ENCODE results near the gene VPS33B.

VPS33B gene

GRCh38 chr15:91022075-91022831 lies at the start of gene VPS33B:
Gene VPS33B (minus strand): TSS chr15:91022594. CDS start chr15:91022249, 345 bp downstream.
- ATAC-seq (peak; percentile 92), DNase-seq (peak; percentile 79)
- peak within 1 kb of the TSS; percentile 92 for H3K4me3 Mint-ChIP-seq
- no peaks in the 10 kb centered on the region for H3K9me3 Mint-ChIP-seq
- H3K36me3 Mint-ChIP-seq (ENCODE audit: low read depth): no peaks in the 10 kb centered on the region
- H3K27me3 Mint-ChIP-seq: no peaks in the 10 kb centered on the region
- H3K4me1 Mint-ChIP-seq: peaks cover 34% of the 10 kb centered on the region
- H3K27ac Mint-ChIP-seq: peak within 1 kb of the TSS; percentile 93

GRCh38 chr15:91072161-91072560 lies 49.8 kb upstream of the VPS33B start:
- DNase-seq (no peak), ATAC-seq (no peak)
- Mint-ChIP-seq H3K36me3 (ENCODE audit: low read depth) (no peaks in the 10 kb centered on the region), H3K4me1 (no peaks in the 10 kb centered on the region), H3K4me3 (no peak overlapping the region), H3K9me3 (no peaks in the 10 kb centered on the region), H3K27ac (no peak overlapping the region), H3K27me3 (peaks cover 18% of the 10 kb centered on the region)

- no peaks in the 10 kb centered on the region for H3K9me3 Mint-ChIP-seq
- no peak overlapping the region for H3K4me3 Mint-ChIP-seq
- H3K36me3 Mint-ChIP-seq (ENCODE audit: low read depth): no peaks in the 10 kb centered on the region
- no peak overlapping the region for H3K27ac Mint-ChIP-seq
- ATAC-seq (no peak), DNase-seq (no peak)
- H3K4me1 Mint-ChIP-seq: no peaks in the 10 kb centered on the region
- H3K27me3 Mint-ChIP-seq: peaks cover 18% of the 10 kb centered on the region
Observed at GRCh38 chr15:91070872-91071271, 48.5 kb upstream of the VPS33B start.

GRCh38 chr15:91068966-91069365 lies 46.6 kb upstream of the VPS33B start:
- ATAC-seq: no peak
- H3K36me3 Mint-ChIP-seq (ENCODE audit: low read depth): no peaks in the 10 kb centered on the region
- H3K4me1 Mint-ChIP-seq: no peaks in the 10 kb centered on the region
- no peak for DNase-seq
- peaks cover 18% of the 10 kb centered on the region for H3K27me3 Mint-ChIP-seq
- H3K4me3 Mint-ChIP-seq: no peak overlapping the region
- H3K9me3 Mint-ChIP-seq: peaks cover 8% of the 10 kb centered on the region
- no peak overlapping the region for H3K27ac Mint-ChIP-seq

GRCh38 chr15:91068436-91068835 lies 46.0 kb upstream of the VPS33B start:
- no peak overlapping the region for H3K4me3 Mint-ChIP-seq
- no peaks in the 10 kb centered on the region for H3K36me3 Mint-ChIP-seq (ENCODE audit: low read depth)
- no peak overlapping the region for H3K27ac Mint-ChIP-seq
- peaks cover 8% of the 10 kb centered on the region for H3K9me3 Mint-ChIP-seq
- peaks cover 19% of the 10 kb centered on the region for H3K27me3 Mint-ChIP-seq
- no peaks in the 10 kb centered on the region for H3K4me1 Mint-ChIP-seq
- DNase-seq: no peak
- no peak for ATAC-seq

- Mint-ChIP-seq H3K9me3 (peaks cover 8% of the 10 kb centered on the region), H3K27me3 (peaks cover 12% of the 10 kb centered on the region), H3K4me1 (no peaks in the 10 kb centered on the region), H3K27ac (no peak overlapping the region), H3K36me3 (ENCODE audit: low read depth) (no peaks in the 10 kb centered on the region), H3K4me3 (no peak overlapping the region)
- ATAC-seq (no peak), DNase-seq (no peak)
Observed at GRCh38 chr15:91067036-91067435, 44.6 kb upstream of the VPS33B start.

- H3K9me3 Mint-ChIP-seq: peaks cover 8% of the 10 kb centered on the region
- H3K36me3 Mint-ChIP-seq (ENCODE audit: low read depth): no peaks in the 10 kb centered on the region
- no peak overlapping the region for H3K4me3 Mint-ChIP-seq
- H3K27me3 Mint-ChIP-seq: peaks cover 11% of the 10 kb centered on the region
- H3K4me1 Mint-ChIP-seq: no peaks in the 10 kb centered on the region
- ATAC-seq (no peak), DNase-seq (no peak)
- no peak overlapping the region for H3K27ac Mint-ChIP-seq
Observed at GRCh38 chr15:91065505-91065904, 43.1 kb upstream of the VPS33B start.

- no peak overlapping the region for H3K4me3 Mint-ChIP-seq
- H3K27ac Mint-ChIP-seq: no peak overlapping the region
- peaks cover 27% of the 10 kb centered on the region for H3K27me3 Mint-ChIP-seq
- no peak for ATAC-seq
- no peaks in the 10 kb centered on the region for H3K36me3 Mint-ChIP-seq (ENCODE audit: low read depth)
- H3K4me1 Mint-ChIP-seq: no peaks in the 10 kb centered on the region
- peaks cover 8% of the 10 kb centered on the region for H3K9me3 Mint-ChIP-seq
- no peak for DNase-seq
Observed at GRCh38 chr15:91061997-91062396, 39.6 kb upstream of the VPS33B start.

- no peak overlapping the region for H3K4me3 Mint-ChIP-seq
- peaks cover 8% of the 10 kb centered on the region for H3K9me3 Mint-ChIP-seq
- DNase-seq (no peak), ATAC-seq (no peak)
- no peak overlapping the region for H3K27ac Mint-ChIP-seq
- no peaks in the 10 kb centered on the region for H3K4me1 Mint-ChIP-seq
- H3K36me3 Mint-ChIP-seq (ENCODE audit: low read depth): no peaks in the 10 kb centered on the region
- H3K27me3 Mint-ChIP-seq: peaks cover 33% of the 10 kb centered on the region
Observed at GRCh38 chr15:91061230-91061629, 38.8 kb upstream of the VPS33B start.

GRCh38 chr15:91055548-91056331 lies 33.3 kb upstream of the VPS33B start:
- H3K27me3 Mint-ChIP-seq: peaks cover 51% of the 10 kb centered on the region
- H3K27ac Mint-ChIP-seq: no peak overlapping the region
- no peaks in the 10 kb centered on the region for H3K36me3 Mint-ChIP-seq (ENCODE audit: low read depth)

GRCh38 chr15:91054816-91055215 lies 32.4 kb upstream of the VPS33B start:
- DNase-seq (no peak), ATAC-seq (no peak)
- Mint-ChIP-seq H3K27ac (no peak overlapping the region), H3K27me3 (peaks cover 49% of the 10 kb centered on the region), H3K4me3 (no peak overlapping the region), H3K36me3 (ENCODE audit: low read depth) (no peaks in the 10 kb centered on the region), H3K4me1 (peaks cover under 1% of the 10 kb centered on the region), H3K9me3 (no peaks in the 10 kb centered on the region)

More at GRCh38 chr15:91055548-91056331, 33.3 kb upstream of the VPS33B start:
- DNase-seq (peak; percentile 49), ATAC-seq (peak; percentile 36)
- Mint-ChIP-seq H3K9me3 (no peaks in the 10 kb centered on the region), H3K4me3 (no peak overlapping the region), H3K4me1 (no peaks in the 10 kb centered on the region)

GRCh38 chr15:91051248-91051647 lies 28.9 kb upstream of the VPS33B start:
- DNase-seq: no peak
- no peak overlapping the region for H3K4me3 Mint-ChIP-seq
- H3K4me1 Mint-ChIP-seq: peaks cover 14% of the 10 kb centered on the region
- H3K9me3 Mint-ChIP-seq: no peaks in the 10 kb centered on the region
- no peak for ATAC-seq
- H3K27ac Mint-ChIP-seq: no peak overlapping the region
- H3K36me3 Mint-ChIP-seq (ENCODE audit: low read depth): no peaks in the 10 kb centered on the region
- H3K27me3 Mint-ChIP-seq: peaks cover 24% of the 10 kb centered on the region

GRCh38 chr15:91050128-91050455 lies 27.7 kb upstream of the VPS33B start:
- H3K4me1 Mint-ChIP-seq: peaks cover 14% of the 10 kb centered on the region
- no peak for DNase-seq
- peak; percentile 26 for ATAC-seq
- H3K36me3 Mint-ChIP-seq (ENCODE audit: low read depth): no peaks in the 10 kb centered on the region
- no peaks in the 10 kb centered on the region for H3K9me3 Mint-ChIP-seq
- no peak overlapping the region for H3K27ac Mint-ChIP-seq
- peaks cover 14% of the 10 kb centered on the region for H3K27me3 Mint-ChIP-seq
- H3K4me3 Mint-ChIP-seq: no peak overlapping the region

- no peaks in the 10 kb centered on the region for H3K36me3 Mint-ChIP-seq (ENCODE audit: low read depth)
- no peaks in the 10 kb centered on the region for H3K9me3 Mint-ChIP-seq
- DNase-seq (peak; percentile 52), ATAC-seq (peak; percentile 90)
- peaks cover 10% of the 10 kb centered on the region for H3K27me3 Mint-ChIP-seq
- H3K4me3 Mint-ChIP-seq: no peak overlapping the region
- no peak overlapping the region for H3K27ac Mint-ChIP-seq
- peaks cover 14% of the 10 kb centered on the region for H3K4me1 Mint-ChIP-seq
Observed at GRCh38 chr15:91049378-91050127, 27.2 kb upstream of the VPS33B start.
